NCI-H2107 treated with DMSO at 0.1 percent for 48 hours (cell line): ENCODE data around the gene CCDC148.
"Not testable (repeated sequence)": the region's sequence is repeated elsewhere in the genome, so short reads cannot be mapped to it uniquely, and the experiment has no call there.

Experiments used
- DNase-seq: peaks from one replicate; lab custom pipeline; 2025; ENCODE audit not compliant: unreplicated experiment; lab: John Stamatoyannopoulos, UW

The CCDC148 gene

DNA sequence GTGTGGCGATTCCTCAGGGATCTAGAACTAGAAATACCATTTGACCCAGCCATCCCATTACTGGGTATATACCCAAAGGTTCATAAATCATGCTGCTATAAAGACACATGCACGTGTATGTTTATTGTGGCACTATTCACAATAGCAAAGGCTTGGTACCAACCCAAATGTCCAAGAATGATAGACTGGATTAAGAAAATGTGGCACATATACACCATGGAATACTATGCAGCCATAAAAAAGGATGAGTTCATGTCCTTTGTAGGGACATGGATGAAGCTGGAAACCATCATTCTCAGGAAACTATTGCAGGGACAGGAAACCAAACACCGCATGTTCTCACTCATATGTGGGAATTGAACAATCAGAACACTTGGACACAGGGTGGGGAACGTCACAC is 17.5 kb downstream of the CCDC148 start:
- not testable (repeated sequence) for DNase-seq

DNA sequence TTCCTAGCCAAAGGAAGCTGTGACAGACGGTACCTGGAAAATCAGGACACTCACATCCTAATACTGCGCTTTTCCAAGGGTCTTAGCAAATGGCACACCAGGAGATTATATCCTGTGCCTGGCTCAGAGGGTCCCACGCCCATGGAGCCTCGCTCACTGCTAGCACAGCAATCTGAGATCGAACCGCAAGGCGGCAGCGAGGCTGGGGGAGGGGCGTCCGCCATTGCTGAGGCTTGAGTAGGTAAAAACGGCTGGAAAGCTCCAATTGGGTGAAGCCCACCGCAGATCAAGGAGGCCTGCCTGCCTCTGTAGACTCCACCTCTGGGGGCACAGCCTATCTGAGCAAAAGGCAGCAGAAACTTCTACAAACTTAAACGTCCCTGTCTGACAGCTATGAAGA is 22.8 kb downstream of the CCDC148 start:
- not testable (repeated sequence) for DNase-seq

DNA sequence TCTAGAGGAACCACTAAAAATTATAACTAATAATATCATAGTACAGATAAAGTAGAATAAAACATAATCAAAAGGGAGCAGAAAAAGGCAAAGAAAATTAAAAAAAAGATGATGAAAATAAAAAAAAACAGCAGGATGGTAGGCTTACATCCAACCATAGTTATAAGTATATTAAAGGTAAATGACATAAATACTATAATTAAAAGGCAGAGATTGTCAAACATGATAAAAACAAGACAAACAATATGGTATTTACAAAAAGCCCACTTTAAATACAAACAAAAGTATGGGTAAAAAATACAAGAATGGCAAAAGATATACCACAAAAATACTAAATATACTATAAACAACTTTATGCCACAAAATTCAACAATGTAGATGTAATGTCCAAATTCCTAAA is 24.4 kb downstream of the CCDC148 start:
- DNase-seq: no peak

- DNase-seq: no peak
Observed at GRCh38 chr2:158414538-158414937, 42.0 kb downstream of the CCDC148 start.

DNA sequence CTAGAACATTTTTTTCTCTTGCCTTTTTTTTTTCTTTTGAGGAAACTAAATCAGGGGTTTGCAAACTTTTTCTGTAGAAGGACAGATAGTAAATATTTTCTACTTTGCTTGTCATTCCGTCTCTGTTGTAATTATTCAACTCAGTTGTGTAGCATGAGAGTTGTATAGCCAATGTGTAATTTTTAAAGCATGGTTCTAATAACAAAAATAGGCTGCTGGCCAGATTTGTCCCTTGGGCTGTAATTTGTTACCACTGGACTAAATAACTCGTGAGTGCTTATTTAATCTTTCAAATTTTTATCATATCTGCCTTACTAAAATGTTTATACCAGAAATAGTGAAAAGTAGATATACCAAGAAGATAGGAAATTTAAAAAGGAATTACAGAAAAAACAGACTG is 43.0 kb downstream of the CCDC148 start:
- no peak for DNase-seq

DNA sequence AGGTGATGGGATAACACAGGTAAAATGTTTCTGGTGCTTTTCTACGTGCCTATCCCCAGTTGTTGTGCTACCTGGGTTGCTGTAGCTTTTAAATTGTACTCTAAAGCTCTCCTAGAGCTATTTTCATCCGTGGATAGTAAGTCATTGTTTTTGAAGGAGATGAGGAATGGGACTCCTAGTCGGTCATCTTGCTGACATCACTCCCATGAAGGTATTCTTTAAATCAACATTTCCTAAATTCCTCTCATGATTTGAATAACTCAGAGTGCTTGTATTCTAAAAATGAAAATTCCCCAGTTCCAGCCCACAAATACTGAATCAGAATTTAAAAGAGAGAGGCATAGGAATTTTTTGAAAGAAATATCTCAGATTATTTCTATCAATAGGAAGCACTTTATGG is 44.3 kb downstream of the CCDC148 start:
- DNase-seq: no peak

GRCh38 chr2:158411748-158412147 is 44.8 kb downstream of the CCDC148 start:
- DNase-seq: no peak

GRCh38 chr2:158410132-158410531 is 46.4 kb downstream of the CCDC148 start:
- no peak for DNase-seq

GRCh38 chr2:158407031-158407430 is 49.5 kb downstream of the CCDC148 start:
- DNase-seq: no peak

DNA sequence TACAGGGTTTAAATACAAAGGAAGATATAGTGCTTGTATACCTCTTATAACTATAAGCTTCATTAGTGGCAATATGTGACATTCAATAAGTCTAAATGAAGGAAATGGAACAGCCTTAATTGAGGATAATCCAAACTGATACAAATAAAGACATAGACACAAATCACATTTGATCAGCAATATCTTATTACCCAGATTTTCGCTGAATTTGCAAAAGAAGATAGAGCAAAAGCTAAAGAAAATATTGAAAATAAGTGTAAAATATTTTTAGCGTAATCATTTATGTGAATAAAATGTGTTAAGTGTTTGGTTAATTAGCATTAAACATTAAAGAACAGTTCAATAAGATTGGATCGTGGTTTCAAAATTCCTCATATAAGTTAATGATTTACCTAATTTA is 51.2 kb downstream of the CCDC148 start:
- no peak for DNase-seq

DNA sequence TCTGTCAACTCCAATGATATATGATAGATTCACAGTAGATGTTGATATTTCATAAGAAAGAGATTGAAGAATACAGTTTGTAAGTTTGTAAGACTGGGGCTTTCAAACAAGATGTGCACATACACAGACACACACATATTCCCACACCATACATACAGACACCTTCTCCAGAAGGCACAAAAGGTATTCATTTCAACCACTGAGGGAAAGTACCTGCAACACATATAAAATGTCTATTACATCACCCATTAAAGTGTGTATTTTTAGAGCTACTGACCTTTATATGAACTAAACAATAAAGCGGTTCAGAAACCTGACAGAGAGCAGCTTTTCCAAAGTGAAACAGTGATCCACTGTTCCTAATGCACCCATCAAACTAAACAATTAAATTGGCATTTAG is 53.3 kb downstream of the CCDC148 start:
- DNase-seq: peak; percentile 24

DNA sequence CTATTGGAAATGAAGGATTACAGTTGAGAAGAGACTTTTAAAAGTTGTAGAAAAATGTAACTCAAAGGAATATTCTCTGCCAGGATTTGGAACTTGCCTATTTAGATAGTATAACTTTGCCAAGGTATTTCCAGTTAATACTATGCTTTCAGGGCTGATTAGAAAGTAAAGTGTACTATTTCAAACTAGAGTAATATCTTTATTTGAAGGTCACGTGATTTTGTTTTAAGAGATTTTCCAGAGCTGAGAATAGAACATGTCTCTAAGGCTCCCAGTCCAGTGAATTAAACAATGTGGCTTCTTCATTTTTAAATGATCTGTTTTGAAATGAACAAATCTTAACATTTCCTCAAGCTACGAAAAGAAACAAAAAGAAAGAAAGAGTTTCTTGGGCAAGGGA is 53.9 kb downstream of the CCDC148 start:
- no peak for DNase-seq

GRCh38 chr2:158395166-158395565 is 61.4 kb downstream of the CCDC148 start:
- DNase-seq: no peak

DNA sequence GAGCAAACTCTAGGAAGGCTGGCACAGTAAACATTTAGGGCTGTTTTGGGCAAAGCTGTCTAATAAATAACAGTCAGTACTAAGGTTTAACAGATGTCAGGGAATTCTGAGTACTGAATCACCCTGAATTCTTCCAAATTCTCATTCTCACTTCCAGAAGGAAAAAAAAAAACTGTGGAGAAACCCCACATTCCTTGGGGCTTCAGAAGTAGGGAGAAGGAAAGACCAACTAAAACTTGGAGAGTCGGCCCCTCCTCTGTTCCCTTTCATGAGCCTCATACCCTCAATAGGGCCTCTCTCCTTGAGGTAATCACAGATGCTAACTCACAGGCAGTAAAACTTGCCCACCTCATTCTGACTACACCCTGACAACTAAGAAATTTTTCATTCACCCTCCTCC is 62.1 kb downstream of the CCDC148 start:
- no peak for DNase-seq

DNA sequence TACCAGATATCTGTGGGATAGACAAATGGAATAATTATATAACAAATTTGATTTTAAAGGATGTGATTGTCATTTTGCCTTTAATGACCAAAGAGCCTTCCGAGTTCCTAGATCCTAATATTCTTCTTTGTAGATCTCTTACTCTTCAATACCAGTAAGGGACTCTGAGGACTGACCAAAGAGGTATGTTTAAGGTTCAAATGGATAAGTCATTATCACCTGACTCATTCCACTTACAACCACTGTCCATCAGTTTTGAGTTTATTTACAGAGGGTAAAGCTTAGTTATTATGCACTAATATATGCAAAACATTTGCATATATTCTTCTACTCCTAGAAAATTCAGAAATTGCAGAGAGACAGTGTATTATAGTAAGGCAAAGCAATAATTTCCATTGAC is 62.7 kb downstream of the CCDC148 start:
- no peak for DNase-seq

DNA sequence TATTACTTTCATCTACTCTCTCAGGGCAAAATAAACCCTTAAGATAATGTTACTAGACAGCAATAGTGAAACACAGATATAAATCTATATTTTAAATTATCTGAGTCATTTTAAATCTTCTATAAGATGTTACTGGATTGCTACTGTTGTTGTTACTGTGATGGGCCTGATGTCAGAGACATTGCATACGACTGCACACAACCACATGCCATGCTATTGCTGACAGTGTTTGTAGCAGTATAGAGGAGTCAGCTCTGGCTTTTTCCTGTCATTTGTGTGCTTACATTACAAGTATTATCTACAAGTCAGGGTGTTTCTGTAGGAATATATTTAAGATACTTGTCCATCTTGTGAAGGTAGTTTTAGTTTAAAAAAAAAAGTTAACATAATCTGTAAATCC is 63.9 kb downstream of the CCDC148 start:
- DNase-seq: no peak

DNA sequence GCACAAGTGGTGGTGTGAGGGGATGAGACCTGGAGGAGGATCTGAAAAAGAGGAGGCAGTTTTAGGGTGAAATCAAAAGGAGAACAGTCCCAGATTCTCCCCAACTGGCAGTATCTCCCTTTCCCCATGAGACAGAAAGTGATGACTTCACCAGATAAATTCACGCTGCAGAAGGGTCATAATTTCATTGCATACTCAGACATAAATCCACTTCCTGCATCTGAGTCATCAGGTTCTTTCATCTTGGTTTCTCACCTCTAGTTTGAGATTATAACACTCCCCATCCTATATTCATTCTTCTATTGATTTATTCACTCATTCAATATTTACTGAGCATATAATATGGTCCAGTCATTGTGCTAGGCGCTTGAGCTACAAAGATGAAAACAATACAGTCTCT is 64.7 kb downstream of the CCDC148 start:
- DNase-seq: no peak

DNA sequence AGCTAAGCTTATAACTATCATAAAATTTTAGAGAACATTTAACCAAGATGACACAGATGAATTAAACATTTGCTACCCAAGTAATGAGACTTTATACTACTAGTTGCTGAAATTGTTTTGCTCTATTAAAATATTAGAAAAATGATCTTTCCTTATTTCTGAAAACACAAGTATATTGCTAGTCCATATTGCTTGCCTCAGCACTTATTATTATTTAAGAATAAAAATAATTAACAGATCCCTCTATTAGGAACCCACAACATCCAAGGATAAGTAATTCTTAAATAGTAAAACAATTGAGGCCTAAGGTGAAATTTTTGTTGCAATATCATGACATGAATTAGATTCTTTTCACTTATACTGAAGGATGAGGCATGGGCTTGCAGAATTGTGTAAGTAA is 65.2 kb downstream of the CCDC148 start:
- no peak for DNase-seq

DNA sequence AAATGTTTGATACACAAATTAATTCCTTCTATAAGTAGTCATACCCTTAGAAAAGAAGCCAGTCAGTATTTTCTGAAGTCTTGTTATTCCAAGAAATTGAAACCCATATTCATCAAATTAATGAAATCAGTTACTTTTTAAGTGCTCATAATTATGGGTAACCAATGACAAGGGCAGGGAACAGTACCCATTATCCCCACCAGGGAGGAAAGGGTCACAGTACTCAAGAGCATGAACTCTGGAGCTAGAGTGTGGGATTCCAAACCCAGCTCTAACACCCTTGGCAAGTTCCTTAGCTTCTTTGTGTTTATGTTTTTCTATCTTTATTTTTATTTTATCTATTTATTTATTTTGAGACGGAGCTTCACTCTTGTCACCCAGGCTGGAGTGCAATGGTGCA is 68.4 kb downstream of the CCDC148 start:
- no peak for DNase-seq

DNA sequence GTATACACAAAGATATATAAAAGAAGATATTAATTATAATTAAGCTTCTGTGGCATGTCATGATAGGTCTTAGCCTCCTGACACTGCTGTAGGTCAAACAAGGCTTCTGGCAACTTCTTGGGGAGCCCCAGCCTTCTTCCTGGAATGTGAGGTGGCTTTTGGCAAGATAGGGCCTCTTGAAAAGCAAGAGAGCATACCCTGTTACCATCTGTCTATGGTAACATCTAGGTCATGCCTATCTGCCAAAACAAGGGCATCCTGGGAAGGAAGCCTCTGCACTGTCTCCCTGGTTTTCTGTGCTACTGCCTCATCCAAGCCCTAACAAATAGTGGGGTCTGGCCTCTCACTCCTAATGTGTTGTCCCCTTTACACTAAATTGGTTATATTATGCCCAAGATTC is 70.9 kb downstream of the CCDC148 start:
- no peak for DNase-seq

DNA sequence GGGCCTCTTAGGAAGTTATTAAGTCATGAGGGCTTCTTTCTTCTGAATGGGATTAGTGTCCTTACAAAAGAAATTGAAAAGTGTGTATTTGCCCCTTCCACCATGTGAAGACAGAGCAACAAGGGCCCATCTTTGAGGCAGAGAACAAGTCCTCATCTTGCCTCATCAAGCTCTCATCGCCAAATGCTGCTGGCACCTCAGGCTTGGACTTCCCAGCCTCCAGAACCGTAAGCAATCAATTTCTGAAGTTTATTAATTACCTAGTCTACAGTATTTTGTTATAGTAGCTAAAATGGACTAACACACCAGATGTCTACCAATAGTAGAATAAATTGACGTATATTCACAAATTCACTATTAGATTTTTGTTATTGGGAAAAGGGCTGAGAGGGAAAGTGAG is 74.6 kb downstream of the CCDC148 start:
- DNase-seq: no peak

DNA sequence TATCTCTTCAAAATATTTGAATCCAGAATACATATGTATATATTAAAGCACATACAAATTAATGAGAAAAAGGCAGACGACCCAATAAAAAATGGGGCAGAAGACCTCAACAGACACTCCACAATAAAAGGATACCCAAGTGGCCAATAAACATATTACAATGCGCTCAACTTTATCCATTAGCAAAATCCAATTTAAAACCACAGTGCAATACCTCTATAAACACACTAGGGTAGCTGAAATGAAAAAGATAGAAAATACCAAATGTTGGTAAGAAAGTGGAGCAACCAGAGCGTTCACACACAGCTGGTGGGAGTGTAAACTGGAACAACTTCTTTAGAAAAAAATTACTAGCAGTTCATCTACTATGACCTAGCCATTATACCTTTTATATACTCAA is 75.3 kb downstream of the CCDC148 start:
- no peak for DNase-seq

GRCh38 chr2:158380746-158381145 is 75.8 kb downstream of the CCDC148 start:
- DNase-seq: no peak

GRCh38 chr2:158378926-158379325 is 77.6 kb downstream of the CCDC148 start:
- DNase-seq: no peak
